Measurements from ENCODE around the gene TMPRSS7. TPM values are rescaled to one million over a fixed set of nuclear protein-coding genes. Genes with fewer than 3 reads are reported as not detected.

The TMPRSS7 gene
- total RNA-seq, 1 experiment from 2014 or later: not detected

DNA sequence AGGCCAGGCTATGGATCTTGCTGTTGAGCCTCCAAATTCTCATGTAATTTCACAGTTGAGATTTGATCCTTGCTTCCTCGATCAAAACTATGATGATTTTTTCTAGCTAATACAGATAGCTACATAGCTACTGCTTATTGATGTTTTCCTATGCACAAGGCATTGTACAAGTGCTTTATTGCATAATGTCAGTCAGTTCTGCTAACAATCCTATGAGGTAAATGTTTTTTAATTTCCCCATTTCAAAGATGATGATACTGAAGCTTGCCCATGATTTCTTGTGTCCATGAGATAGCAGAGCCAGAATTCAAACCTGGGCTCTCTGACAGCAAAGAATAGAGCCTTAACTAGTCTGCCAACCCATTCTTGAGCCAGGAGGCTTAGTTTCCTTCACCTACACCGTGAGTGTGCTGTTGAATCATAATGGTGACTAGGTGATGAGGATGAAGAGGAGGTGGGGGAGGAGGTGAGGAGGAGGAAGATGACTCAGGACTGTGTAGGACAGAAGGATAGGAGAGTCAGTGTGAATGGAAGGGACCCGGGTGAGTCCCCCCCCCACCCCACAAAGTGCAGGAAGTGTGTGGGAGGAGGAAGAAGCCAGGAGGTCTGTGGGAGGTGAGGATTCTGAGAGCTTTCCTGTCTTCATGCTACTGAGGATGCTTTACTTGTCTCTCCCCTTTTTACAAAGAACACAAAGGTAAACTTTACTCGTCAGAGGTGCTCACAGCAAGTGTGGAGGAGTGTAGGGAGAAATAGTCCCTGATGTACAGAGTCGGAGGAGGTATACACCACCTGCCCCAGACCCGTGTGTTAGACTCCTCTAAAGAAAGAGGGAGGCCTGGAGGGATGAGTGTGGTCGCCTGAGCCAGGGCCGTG is 32.2 kb upstream of the TMPRSS7 start:
- POLR2A ChIA-PET: interaction anchor here (0.7 kb wide), 2 partner anchors 13 to 23 kb away, joined by 3 read pairs; no protein-coding TSS in a partner anchor
- ATAC-seq: no peak
- intact Hi-C loops (cut with micrococcal nuclease; ENCODE audit: unreplicated experiment) (no loop called here), in situ Hi-C loops (cut with HindIII; ENCODE audit: low pct_unique_long_range_greater_than_20kb, low sequenced_read_pairs) (no loop called here)
- BruUV-seq (replicated peaks): no TSS peak
- Histone ChIP-seq H3K4me3 (ENCODE audit: low read depth in 2 of 2, low read length in 2 of 2) (no peak overlapping the region), H3K4me1 (ENCODE audit: control insufficient read depth, insufficient read depth, low read length) (no peaks in the 10 kb centered on the region), H3K27me3 (ENCODE audit: control insufficient read depth, insufficient read depth, low read length) (no peaks in the 10 kb centered on the region), H3K27ac (ENCODE audit: low read length) (no peak overlapping the region), H3K36me3 (ENCODE audit: control insufficient read depth, insufficient read depth, low read length) (no peaks in the 10 kb centered on the region), H3K9me3 (ENCODE audit: control insufficient read depth, insufficient read depth, low read depth, low read length) (no peaks in the 10 kb centered on the region)
- DNase-seq (ENCODE audit: low read depth, low spot score): no peak
- CTCF ChIA-PET: interaction anchor here (1.0 kb wide), 1 partner anchor 11 kb away, joined by 4 read pairs; no protein-coding TSS in a partner anchor
- no peak for TF ChIP-seq POLR2AphosphoS5 (IDR thresholded peaks at IDR 0.05; ENCODE audit: low read depth, low read length)
- TF ChIP-seq, protein P1, sequence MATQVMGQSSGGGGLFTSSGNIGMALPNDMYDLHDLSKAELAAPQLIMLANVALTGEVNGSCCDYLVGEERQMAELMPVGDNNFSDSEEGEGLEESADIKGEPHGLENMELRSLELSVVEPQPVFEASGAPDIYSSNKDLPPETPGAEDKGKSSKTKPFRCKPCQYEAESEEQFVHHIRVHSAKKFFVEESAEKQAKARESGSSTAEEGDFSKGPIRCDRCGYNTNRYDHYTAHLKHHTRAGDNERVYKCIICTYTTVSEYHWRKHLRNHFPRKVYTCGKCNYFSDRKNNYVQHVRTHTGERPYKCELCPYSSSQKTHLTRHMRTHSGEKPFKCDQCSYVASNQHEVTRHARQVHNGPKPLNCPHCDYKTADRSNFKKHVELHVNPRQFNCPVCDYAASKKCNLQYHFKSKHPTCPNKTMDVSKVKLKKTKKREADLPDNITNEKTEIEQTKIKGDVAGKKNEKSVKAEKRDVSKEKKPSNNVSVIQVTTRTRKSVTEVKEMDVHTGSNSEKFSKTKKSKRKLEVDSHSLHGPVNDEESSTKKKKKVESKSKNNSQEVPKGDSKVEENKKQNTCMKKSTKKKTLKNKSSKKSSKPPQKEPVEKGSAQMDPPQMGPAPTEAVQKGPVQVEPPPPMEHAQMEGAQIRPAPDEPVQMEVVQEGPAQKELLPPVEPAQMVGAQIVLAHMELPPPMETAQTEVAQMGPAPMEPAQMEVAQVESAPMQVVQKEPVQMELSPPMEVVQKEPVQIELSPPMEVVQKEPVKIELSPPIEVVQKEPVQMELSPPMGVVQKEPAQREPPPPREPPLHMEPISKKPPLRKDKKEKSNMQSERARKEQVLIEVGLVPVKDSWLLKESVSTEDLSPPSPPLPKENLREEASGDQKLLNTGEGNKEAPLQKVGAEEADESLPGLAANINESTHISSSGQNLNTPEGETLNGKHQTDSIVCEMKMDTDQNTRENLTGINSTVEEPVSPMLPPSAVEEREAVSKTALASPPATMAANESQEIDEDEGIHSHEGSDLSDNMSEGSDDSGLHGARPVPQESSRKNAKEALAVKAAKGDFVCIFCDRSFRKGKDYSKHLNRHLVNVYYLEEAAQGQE (IDR thresholded peaks at IDR 0.05; ENCODE audit: insufficient read depth in 1 of 2, low read depth in 2 of 2, low read length in 1 of 2): no peak
- TF ChIP-seq TCF7L2 (IDR thresholded peaks at IDR 0.05; ENCODE audit: low read depth, low read length): no peak
- TF ChIP-seq SIN3A (IDR thresholded peaks at IDR 0.05; ENCODE audit: borderline replicate concordance, insufficient read depth, low read depth, low read length): no peak
- TF ChIP-seq, protein P2, sequence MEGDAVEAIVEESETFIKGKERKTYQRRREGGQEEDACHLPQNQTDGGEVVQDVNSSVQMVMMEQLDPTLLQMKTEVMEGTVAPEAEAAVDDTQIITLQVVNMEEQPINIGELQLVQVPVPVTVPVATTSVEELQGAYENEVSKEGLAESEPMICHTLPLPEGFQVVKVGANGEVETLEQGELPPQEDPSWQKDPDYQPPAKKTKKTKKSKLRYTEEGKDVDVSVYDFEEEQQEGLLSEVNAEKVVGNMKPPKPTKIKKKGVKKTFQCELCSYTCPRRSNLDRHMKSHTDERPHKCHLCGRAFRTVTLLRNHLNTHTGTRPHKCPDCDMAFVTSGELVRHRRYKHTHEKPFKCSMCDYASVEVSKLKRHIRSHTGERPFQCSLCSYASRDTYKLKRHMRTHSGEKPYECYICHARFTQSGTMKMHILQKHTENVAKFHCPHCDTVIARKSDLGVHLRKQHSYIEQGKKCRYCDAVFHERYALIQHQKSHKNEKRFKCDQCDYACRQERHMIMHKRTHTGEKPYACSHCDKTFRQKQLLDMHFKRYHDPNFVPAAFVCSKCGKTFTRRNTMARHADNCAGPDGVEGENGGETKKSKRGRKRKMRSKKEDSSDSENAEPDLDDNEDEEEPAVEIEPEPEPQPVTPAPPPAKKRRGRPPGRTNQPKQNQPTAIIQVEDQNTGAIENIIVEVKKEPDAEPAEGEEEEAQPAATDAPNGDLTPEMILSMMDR (IDR thresholded peaks at IDR 0.05): no peak

DNA sequence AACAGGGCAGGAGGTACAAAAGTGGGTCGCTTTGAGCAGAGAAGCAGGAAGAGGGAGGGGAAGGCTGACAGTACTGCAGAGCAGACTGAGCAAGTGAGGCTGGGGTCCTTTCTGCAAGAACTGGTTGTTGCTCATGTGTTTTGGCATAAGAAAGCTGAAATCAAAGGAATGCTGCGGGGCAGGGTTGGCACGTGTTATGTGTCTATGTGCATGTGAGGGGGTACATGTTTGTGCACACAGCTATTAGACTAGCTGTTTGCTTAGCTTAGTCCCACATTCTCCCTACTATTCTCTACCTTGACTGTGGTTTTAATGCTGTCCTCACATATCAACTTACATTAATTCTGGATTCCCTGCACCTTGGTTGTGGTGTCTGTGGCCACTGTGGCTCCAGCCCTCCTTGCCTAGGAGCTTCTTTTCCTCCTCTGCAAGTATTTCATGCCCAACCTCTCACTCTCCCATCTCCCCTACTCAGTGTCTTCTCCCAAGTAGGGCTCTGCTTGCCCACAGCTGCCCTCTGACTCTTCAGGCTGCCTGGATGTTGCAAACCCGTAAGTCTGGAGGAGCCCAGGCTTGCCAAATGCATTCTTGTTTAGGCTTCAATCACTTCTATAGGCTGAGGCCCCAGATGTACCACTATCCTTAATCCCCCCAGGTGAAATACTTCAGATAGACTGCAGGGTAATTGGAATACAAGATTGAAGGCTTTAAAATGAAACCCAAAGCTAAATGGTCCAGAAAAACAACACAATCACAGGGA is 31.0 kb upstream of the TMPRSS7 start:
- in situ Hi-C loops (cut with HindIII; ENCODE audit: low pct_unique_long_range_greater_than_20kb, low sequenced_read_pairs): no loop called here
- ChIA-PET CTCF (interaction anchor here (1.0 kb wide), 1 partner anchor 10 kb away, joined by 4 read pairs; no protein-coding TSS in a partner anchor), POLR2A (no interaction called here)
- TF ChIP-seq SIN3A (IDR thresholded peaks at IDR 0.05; ENCODE audit: borderline replicate concordance, insufficient read depth, low read depth, low read length): no peak
- no peak for TF ChIP-seq POLR2AphosphoS5 (IDR thresholded peaks at IDR 0.05; ENCODE audit: low read depth, low read length)
- TF ChIP-seq, protein P1 (IDR thresholded peaks at IDR 0.05; ENCODE audit: insufficient read depth in 1 of 2, low read depth in 2 of 2, low read length in 1 of 2): no peak
- TF ChIP-seq, protein P2 (IDR thresholded peaks at IDR 0.05): no peak
- no peak for TF ChIP-seq TCF7L2 (IDR thresholded peaks at IDR 0.05; ENCODE audit: low read depth, low read length)
- intact Hi-C loops (cut with micrococcal nuclease; ENCODE audit: unreplicated experiment): no loop called here
- Histone ChIP-seq H3K9me3 (ENCODE audit: control insufficient read depth, insufficient read depth, low read depth, low read length) (no peaks in the 10 kb centered on the region), H3K27ac (ENCODE audit: low read length) (no peak overlapping the region), H3K27me3 (ENCODE audit: control insufficient read depth, insufficient read depth, low read length) (no peaks in the 10 kb centered on the region), H3K4me3 (ENCODE audit: low read depth in 2 of 2, low read length in 2 of 2) (no peak overlapping the region), H3K4me1 (ENCODE audit: control insufficient read depth, insufficient read depth, low read length) (no peaks in the 10 kb centered on the region), H3K36me3 (ENCODE audit: control insufficient read depth, insufficient read depth, low read length) (no peaks in the 10 kb centered on the region)
- DNase-seq (ENCODE audit: low read depth, low spot score) (no peak), ATAC-seq (no peak)
- BruUV-seq (replicated peaks): no TSS peak
